Duodenal mucosa (tissue), 2 donors: ENCODE measurements around the gene DLK2.

Experiments used
- H3K27ac ChIP-seq: one replicate; pipeline ENCODE4 v1.7.0; 2013; ENCODE audit warnings: low read depth, low read length
- H3K27me3 ChIP-seq, 2 donors: one replicate each; pipeline ENCODE4 v1.7.0; 2013; ENCODE audit warnings: low read length in 2 of 2, control low read depth in 1 of 2; ENCODE audit not compliant: insufficient read depth in 2 of 2, control insufficient read depth in 1 of 2
- H3K36me3 ChIP-seq, 2 donors: one replicate each; pipeline ENCODE4 v1.7.0; 2013; ENCODE audit warnings: low read length in 2 of 2, control low read depth in 1 of 2; ENCODE audit not compliant: insufficient read depth in 2 of 2, control insufficient read depth in 1 of 2
- H3K4me1 ChIP-seq, 2 donors: one replicate each; pipeline ENCODE4 v1.7.0; 2013; ENCODE audit warnings: low read length in 2 of 2, control low read depth in 1 of 2; ENCODE audit not compliant: insufficient read depth in 2 of 2, control insufficient read depth in 1 of 2
- H3K4me3 ChIP-seq, 2 donors: one replicate each; pipeline ENCODE4 v1.7.0; 2013; ENCODE audit warnings: low read length in 2 of 2, low read depth in 1 of 2
- H3K9ac ChIP-seq, 2 donors: one replicate each; pipeline ENCODE4 v1.7.0; 2013; ENCODE audit warnings: low read length in 2 of 2, low read depth in 1 of 2
- H3K9me3 ChIP-seq, 2 donors: one replicate each; pipeline ENCODE4 v1.7.0; 2013; ENCODE audit warnings: low read length in 2 of 2, control low read depth in 1 of 2; ENCODE audit not compliant: control insufficient read depth in 1 of 2

Gene DLK2

GRCh38 chr6:43495409-43495941, 40.1 kb upstream of the DLK2 start:
- Histone ChIP-seq H3K36me3 (peaks cover 26 to 36% of the 10 kb centered on the region in 2 donors), H3K27ac (no peak overlapping the region), H3K27me3 (no peaks in the 10 kb centered on the region), H3K4me1 (peaks cover 43 to 46% of the 10 kb centered on the region in 2 donors), H3K9ac (no peak overlapping the region), H3K4me3 (no peak overlapping the region), H3K9me3 (no peaks in the 10 kb centered on the region)

DNA sequence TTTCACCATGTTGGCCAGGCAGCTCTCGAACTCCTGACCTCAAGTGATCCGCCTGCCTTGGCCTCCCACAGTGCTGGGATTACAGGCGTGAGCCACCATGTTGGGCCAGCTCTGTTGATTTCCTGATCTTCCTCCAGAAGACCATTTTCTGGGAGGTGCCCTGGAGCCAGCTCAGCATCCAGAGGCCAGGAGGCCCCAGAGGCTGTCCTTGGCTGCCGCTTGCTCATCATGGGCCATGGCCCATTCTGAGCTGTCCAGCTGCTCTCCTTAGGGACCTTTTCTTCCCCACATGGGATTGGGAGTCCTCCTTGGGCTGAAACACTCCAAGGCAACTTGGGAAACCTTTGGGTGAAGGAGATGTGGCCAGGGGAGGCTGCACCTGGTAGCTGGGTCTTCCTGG, 39.4 kb upstream of the DLK2 start:
- H3K9ac ChIP-seq, result no peak overlapping the region
- peaks cover 43 to 46% of the 10 kb centered on the region in 2 donors for H3K4me1 ChIP-seq

GRCh38 chr6:43494321-43494720, 39.0 kb upstream of the DLK2 start:
- H3K9ac ChIP-seq, result peak overlapping the region in 1 of 2 donors; percentile 10
- peak overlapping the region; percentile 30 for H3K27ac ChIP-seq
- peaks cover 16 to 25% of the 10 kb centered on the region in 2 donors for H3K36me3 ChIP-seq
- H3K4me1 ChIP-seq, result peaks cover 43 to 46% of the 10 kb centered on the region in 2 donors
- no peak overlapping the region for H3K4me3 ChIP-seq
- H3K27me3 ChIP-seq, result no peaks in the 10 kb centered on the region
- no peaks in the 10 kb centered on the region for H3K9me3 ChIP-seq

More for the DNA sequence above, 39.4 kb upstream of the DLK2 start:
- H3K36me3 ChIP-seq, result peaks cover 20 to 29% of the 10 kb centered on the region in 2 donors
- H3K9me3 ChIP-seq, result no peaks in the 10 kb centered on the region
- H3K4me3 ChIP-seq, result no peak overlapping the region
- no peak overlapping the region for H3K27ac ChIP-seq
- H3K27me3 ChIP-seq, result no peaks in the 10 kb centered on the region

GRCh38 chr6:43493833-43494232, 38.5 kb upstream of the DLK2 start:
- Histone ChIP-seq H3K27me3 (no peaks in the 10 kb centered on the region), H3K4me3 (peak overlapping the region in 1 of 2 donors; percentile 24), H3K9ac (peak overlapping the region in 1 of 2 donors; percentile 10), H3K36me3 (peaks cover 11 to 20% of the 10 kb centered on the region in 2 donors), H3K27ac (no peak overlapping the region), H3K4me1 (peaks cover 43 to 46% of the 10 kb centered on the region in 2 donors), H3K9me3 (no peaks in the 10 kb centered on the region)

DNA sequence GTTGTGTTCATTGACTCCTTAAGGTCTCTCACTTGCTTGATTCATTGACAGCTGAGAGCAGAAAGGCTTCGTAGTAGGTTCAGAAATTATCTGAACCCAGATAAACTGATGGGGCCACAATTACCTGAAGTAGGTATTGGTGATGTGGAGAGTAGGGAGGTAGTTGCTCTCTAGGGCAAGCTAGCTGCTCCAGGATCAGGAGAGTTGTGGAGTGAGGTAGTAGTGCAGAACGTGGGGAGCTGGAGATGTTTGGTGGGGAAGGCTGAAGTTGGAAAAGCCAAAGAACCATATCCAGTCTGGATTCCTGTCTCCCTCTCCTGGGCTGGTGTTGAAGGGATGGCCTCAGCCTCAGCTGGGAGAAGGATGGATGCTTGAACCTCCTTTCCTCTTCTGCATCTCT, 37.9 kb upstream of the DLK2 start:
- H3K27ac ChIP-seq, result no peak overlapping the region
- peaks cover 43 to 46% of the 10 kb centered on the region in 2 donors for H3K4me1 ChIP-seq
- peaks cover 5 to 14% of the 10 kb centered on the region in 2 donors for H3K36me3 ChIP-seq
- H3K9ac ChIP-seq, result no peak overlapping the region
- H3K4me3 ChIP-seq, result peak overlapping the region; percentile 24 to 57
- H3K9me3 ChIP-seq, result no peaks in the 10 kb centered on the region
- H3K27me3 ChIP-seq, result no peaks in the 10 kb centered on the region

GRCh38 chr6:43492673-43493072, 37.3 kb upstream of the DLK2 start:
- peaks cover 43 to 46% of the 10 kb centered on the region in 2 donors for H3K4me1 ChIP-seq
- H3K9ac ChIP-seq, result no peak overlapping the region
- peak overlapping the region in 1 of 2 donors; percentile 57 for H3K4me3 ChIP-seq
- H3K36me3 ChIP-seq, result peaks cover 2 to 8% of the 10 kb centered on the region in 2 donors
- no peaks in the 10 kb centered on the region for H3K27me3 ChIP-seq
- no peak overlapping the region for H3K27ac ChIP-seq
- H3K9me3 ChIP-seq, result no peaks in the 10 kb centered on the region

DNA sequence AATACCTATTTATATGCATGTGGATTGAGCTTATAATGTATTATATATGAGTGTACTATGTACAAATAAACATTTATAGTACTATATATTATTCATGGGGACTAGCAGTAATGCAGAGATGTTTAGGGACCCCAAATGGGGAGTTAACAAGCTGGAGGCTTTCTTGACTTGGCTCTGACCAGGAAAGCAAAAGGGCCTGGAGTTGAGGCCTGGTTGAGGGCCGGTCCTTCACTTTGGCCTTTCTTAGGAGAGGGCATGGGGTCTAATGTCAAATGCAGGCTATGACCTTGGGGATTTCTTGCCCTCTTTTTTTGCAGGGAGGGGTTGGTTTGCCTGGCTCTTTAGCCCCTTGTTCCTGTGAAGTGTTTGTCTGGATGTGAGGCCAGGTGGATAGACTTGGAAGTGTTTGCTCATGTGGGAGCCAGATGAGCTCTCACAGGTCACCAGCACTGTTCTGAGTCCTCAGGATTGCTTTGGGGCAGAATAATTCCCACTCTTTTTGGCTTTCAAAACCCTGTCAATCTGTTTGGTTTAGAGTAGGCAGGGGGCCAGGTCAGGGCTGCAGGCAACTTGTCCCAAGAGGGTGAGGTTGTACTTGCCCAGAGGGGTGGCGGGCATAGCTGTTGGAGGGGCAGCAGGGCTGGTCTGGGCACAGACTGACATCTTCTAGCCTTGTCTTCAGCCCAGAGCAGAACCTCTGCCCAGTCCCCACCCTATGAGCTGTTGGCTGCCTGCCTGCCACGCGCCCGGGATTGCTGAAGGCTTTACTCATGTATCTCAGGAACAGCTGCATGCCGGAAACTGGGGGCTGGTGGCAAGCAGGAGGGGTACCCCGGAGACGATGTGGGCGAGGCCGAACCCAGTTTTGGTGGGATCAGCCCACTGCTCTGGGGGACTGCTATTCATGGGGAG, 36.7 kb upstream of the DLK2 start:
- no peak overlapping the region for H3K27ac ChIP-seq
- H3K36me3 ChIP-seq, result peaks cover 0 to 8% of the 10 kb centered on the region in 2 donors
- H3K9me3 ChIP-seq, result no peaks in the 10 kb centered on the region
- peak overlapping the region; percentile 29 to 57 for H3K4me3 ChIP-seq
- H3K9ac ChIP-seq, result peak overlapping the region in 1 of 2 donors; percentile 28
- peaks cover 43 to 46% of the 10 kb centered on the region in 2 donors for H3K4me1 ChIP-seq
- no peaks in the 10 kb centered on the region for H3K27me3 ChIP-seq

DNA sequence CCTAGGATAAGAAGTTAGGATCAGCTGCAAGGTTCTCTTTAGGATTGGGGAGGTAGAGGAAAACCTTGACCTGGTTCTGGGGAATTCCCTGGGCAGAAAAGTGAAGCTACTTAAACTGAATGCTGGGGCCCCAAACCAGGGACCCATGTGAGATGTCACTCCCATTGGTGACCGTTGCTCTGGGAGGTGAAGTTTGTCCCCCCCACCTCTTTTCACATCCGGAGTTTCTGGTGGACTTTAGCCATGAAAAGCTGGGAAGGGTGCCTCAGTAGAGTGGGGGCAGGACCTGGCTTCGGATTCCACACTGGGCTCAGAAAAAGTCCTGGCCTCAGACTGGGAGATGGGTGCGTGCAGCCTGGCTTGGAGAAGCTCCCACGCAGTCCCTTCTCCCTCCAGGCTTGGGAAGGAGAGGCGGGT, 35.2 kb upstream of the DLK2 start:
- no peak overlapping the region for H3K27ac ChIP-seq
- H3K9me3 ChIP-seq, result no peaks in the 10 kb centered on the region
- peaks cover 37 to 38% of the 10 kb centered on the region in 2 donors for H3K4me1 ChIP-seq
- no peak overlapping the region for H3K9ac ChIP-seq
- H3K27me3 ChIP-seq, result no peaks in the 10 kb centered on the region
- H3K4me3 ChIP-seq, result peak overlapping the region in 1 of 2 donors; percentile 16
- peaks cover 0 to 5% of the 10 kb centered on the region in 2 donors for H3K36me3 ChIP-seq

- Histone ChIP-seq H3K9ac (no peak overlapping the region), H3K27me3 (no peaks in the 10 kb centered on the region), H3K9me3 (no peaks in the 10 kb centered on the region), H3K4me3 (no peak overlapping the region), H3K4me1 (peaks cover 28% of the 10 kb centered on the region in 2 donors), H3K36me3 (peaks cover 0 to 5% of the 10 kb centered on the region in 2 donors), H3K27ac (no peak overlapping the region)
These were observed 34.1 kb upstream of the DLK2 start for GRCh38 chr6:43489277-43490072.
